Prostate gland (tissue), 2 donors: ENCODE results near the gene LRRC28. TPM values are rescaled to one million over a fixed set of nuclear protein-coding genes. Genes with fewer than 3 reads are reported as not detected.

Experiments
- DNase-seq: peaks from one replicate; pipeline ENCODE4 v3.0.0-alpha.2; 2019; ENCODE audit warnings: low spot score
- H3K27ac ChIP-seq, 2 donors: fragments of 200-600 bp; sonication (generic); 2 replicates each; pipeline ENCODE4 v1.5.1; 2017 to 2019
- H3K27me3 ChIP-seq: fragments of 200-600 bp; sonication (generic); replicated peaks from 2 replicates; pipeline ENCODE4 v1.5.1; 2019; ENCODE audit not compliant: insufficient read depth
- H3K36me3 ChIP-seq, 2 donors: fragments of 200-600 bp; sonication (generic); 1 replicate in 1 of 2; 2 replicates in 1 of 2; pipeline versions ENCODE4 v1.5.1 to v1.8.1; 2017 to 2019
- H3K4me1 ChIP-seq: fragments of 200-600 bp; sonication (generic); replicated peaks from 2 replicates; pipeline ENCODE4 v1.5.1; 2019
- H3K4me3 ChIP-seq, 2 donors: fragments of 200-600 bp; sonication (generic); 2 replicates each; pipeline ENCODE4 v1.5.1; 2017 to 2019
- H3K9me3 ChIP-seq: fragments of 200-600 bp; sonication (generic); 2 replicates; pipeline ENCODE4 v1.5.1; 2017
- POLR2A ChIP-seq: fragments of 450-650 bp; IDR thresholded peaks from one replicate; pipeline ENCODE4 v1.6.1; 2016; ENCODE audit warnings: antibody characterized with exemption, mild to moderate bottlenecking
- POLR2AphosphoS5 ChIP-seq: sonication (generic); formaldehyde crosslinking; IDR thresholded peaks from one replicate; pipeline ENCODE4 v1.6.1; 2017; ENCODE audit warnings: antibody characterized with exemption
- WGBS: methylation state at CpG from one replicate; pipeline ENCODE4 v1.1.5; 2018; 5-methylcytosine and 5-hydroxymethylcytosine counted together
- intact Hi-C: fragments of 100-400 bp; cut with DNase I; formaldehyde crosslinking; loops from one replicate; pipeline ENCODE4 v1.14.2; 2022
- total RNA-seq, 2 donors: library from RNA; depleted of rRNA; stranded (reverse); fragments of >200 nt; gene quantifications; one replicate each; pipeline ENCODE4 v1.1.0, GENCODE V29; 2016
- TF ChIP-seq, protein P1 (sequence below), 4 experiments: fragments of 200-600 bp in 2 of 4; fragments of 450-650 bp in 2 of 4; sonication (generic) in 2 of 4; IDR thresholded peaks; 1 replicate in 3 of 4; 2 replicates in 1 of 4; pipeline ENCODE4 v1.5.1; 2016 to 2019; ENCODE audit warnings: antibody characterized with exemption in 4 of 4, mild to moderate bottlenecking in 2 of 4, moderate library complexity in 2 of 4

The LRRC28 gene
- total RNA-seq, 2 donors from 2014 or later: 16.0 to 36.8 TPM

- 95% methylated on average over 9 of the region's 11 CpGs for WGBS
- no peak overlapping the region for H3K27ac ChIP-seq
- TF ChIP-seq, protein P1, sequence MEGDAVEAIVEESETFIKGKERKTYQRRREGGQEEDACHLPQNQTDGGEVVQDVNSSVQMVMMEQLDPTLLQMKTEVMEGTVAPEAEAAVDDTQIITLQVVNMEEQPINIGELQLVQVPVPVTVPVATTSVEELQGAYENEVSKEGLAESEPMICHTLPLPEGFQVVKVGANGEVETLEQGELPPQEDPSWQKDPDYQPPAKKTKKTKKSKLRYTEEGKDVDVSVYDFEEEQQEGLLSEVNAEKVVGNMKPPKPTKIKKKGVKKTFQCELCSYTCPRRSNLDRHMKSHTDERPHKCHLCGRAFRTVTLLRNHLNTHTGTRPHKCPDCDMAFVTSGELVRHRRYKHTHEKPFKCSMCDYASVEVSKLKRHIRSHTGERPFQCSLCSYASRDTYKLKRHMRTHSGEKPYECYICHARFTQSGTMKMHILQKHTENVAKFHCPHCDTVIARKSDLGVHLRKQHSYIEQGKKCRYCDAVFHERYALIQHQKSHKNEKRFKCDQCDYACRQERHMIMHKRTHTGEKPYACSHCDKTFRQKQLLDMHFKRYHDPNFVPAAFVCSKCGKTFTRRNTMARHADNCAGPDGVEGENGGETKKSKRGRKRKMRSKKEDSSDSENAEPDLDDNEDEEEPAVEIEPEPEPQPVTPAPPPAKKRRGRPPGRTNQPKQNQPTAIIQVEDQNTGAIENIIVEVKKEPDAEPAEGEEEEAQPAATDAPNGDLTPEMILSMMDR (IDR thresholded peaks at IDR 0.05): no peak
- TF ChIP-seq POLR2A (no peak), POLR2AphosphoS5 (no peak)
- no peaks in the 10 kb centered on the region for H3K27me3 ChIP-seq
- H3K4me3 ChIP-seq: no peak overlapping the region
- peak; percentile 2 for DNase-seq
- intact Hi-C loops: no loop called here
- H3K9me3 ChIP-seq: no peaks in the 10 kb centered on the region
- H3K4me1 ChIP-seq: peaks cover 2% of the 10 kb centered on the region
- H3K36me3 ChIP-seq: no peaks in the 10 kb centered on the region
Measured at GRCh38 chr15:99438224-99438585, 186.9 kb downstream of the LRRC28 start.

- Histone ChIP-seq H3K9me3 (no peaks in the 10 kb centered on the region), H3K4me1 (peaks cover 2% of the 10 kb centered on the region), H3K27me3 (no peaks in the 10 kb centered on the region), H3K36me3 (no peaks in the 10 kb centered on the region), H3K27ac (no peak overlapping the region), H3K4me3 (no peak overlapping the region)
- intact Hi-C loops: loop anchor here (1.0 kb wide), 1 partner anchor 48 kb away; no protein-coding TSS in a partner anchor
- peak; percentile 2 for DNase-seq
- 79% methylated on average over 24 of the region's 24 CpGs for WGBS
- no peak for TF ChIP-seq POLR2A
- no peak for TF ChIP-seq POLR2AphosphoS5
- TF ChIP-seq, protein P1 (IDR thresholded peaks at IDR 0.05): no peak
Measured at GRCh38 chr15:99438691-99439523, 187.6 kb downstream of the LRRC28 start.

DNA sequence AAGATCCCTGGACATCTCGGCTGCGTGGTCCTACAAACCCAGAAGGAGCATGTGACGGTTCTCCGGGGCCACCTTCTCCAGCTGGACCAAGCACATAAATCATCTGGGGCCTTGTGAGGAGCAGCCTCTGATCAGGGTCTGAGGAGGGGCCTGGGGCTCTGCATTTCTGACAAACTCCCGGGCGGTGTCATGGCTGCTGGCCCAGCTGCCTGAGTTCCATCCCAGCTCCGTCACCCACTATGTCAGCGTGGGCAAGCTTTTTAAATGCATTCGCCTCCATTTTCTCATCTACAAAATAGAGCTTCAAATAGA, 188.2 kb downstream of the LRRC28 start:
- Histone ChIP-seq H3K4me1 (peaks cover 2% of the 10 kb centered on the region), H3K36me3 (no peaks in the 10 kb centered on the region), H3K27me3 (no peaks in the 10 kb centered on the region), H3K9me3 (no peaks in the 10 kb centered on the region), H3K27ac (no peak overlapping the region), H3K4me3 (no peak overlapping the region)
- intact Hi-C loops: loop anchor here (1.0 kb wide), 1 partner anchor 48 kb away; no protein-coding TSS in a partner anchor
- peak; percentile 3 for DNase-seq
- TF ChIP-seq, protein P1 (IDR thresholded peaks at IDR 0.05): no peak
- no peak for TF ChIP-seq POLR2AphosphoS5
- TF ChIP-seq POLR2A: no peak
- WGBS: 97% methylated on average over 9 of the region's 9 CpGs

DNA sequence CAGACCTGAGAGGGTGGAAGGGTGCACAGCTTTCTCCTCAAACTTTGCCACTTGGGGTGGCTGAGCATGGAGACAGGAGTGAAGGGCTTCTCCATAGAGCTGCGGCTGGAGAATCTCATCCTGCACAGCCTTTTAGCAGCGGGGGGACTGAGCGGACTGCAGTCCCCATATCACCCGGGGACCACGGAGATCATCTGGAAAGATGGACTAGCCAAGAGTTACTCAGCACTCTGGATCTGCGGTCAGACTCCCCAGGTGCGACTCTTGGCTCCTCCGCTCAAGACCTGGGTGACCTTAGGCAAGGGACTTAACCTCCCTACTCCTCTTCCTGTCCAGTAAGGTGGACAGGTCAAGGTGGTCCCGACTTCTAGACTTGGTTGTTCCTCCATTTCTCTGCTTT, 188.7 kb downstream of the LRRC28 start:
- DNase-seq: peak; percentile 2
- no peak overlapping the region for H3K27ac ChIP-seq
- peaks cover 2% of the 10 kb centered on the region for H3K4me1 ChIP-seq
- H3K9me3 ChIP-seq: no peaks in the 10 kb centered on the region
- 87% methylated on average over 9 of the region's 9 CpGs for WGBS
- H3K27me3 ChIP-seq: no peaks in the 10 kb centered on the region
- H3K36me3 ChIP-seq: no peaks in the 10 kb centered on the region
- no peak overlapping the region for H3K4me3 ChIP-seq
- TF ChIP-seq, protein P1 (IDR thresholded peaks at IDR 0.05): no peak
- TF ChIP-seq POLR2AphosphoS5 (no peak), POLR2A (no peak)
- intact Hi-C loops: no loop called here

Other genes starting within 250 kb of the LRRC28 start
- gene PGPEP1L, start 243.7 kb upstream of the LRRC28 start, total RNA-seq: under 1 TPM in 1 of 2 donors, not detected in 1; 0.97 TPM
- 100 to 1,000 TPM; 181 to 185 TPM for gene SYNM, start 146.4 kb upstream of the LRRC28 start, total RNA-seq
- gene TTC23, start 1.9 kb upstream of the LRRC28 start, total RNA-seq: 10 to 100 TPM; 18.1 to 39.5 TPM